Activated naive CD4-positive, alpha-beta T cell treated with anti-CD3 and anti-CD28 coated beads, Interleukin-2, amount 50 U/mL, for 16 hours (primary cell): Measurements from ENCODE around the gene SPRR3.

Experiments
- DNase-seq: peaks from one replicate; pipeline ENCODE4 v3.0.0-alpha.2; 2020

Gene SPRR3, protein sequence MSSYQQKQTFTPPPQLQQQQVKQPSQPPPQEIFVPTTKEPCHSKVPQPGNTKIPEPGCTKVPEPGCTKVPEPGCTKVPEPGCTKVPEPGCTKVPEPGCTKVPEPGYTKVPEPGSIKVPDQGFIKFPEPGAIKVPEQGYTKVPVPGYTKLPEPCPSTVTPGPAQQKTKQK

DNA sequence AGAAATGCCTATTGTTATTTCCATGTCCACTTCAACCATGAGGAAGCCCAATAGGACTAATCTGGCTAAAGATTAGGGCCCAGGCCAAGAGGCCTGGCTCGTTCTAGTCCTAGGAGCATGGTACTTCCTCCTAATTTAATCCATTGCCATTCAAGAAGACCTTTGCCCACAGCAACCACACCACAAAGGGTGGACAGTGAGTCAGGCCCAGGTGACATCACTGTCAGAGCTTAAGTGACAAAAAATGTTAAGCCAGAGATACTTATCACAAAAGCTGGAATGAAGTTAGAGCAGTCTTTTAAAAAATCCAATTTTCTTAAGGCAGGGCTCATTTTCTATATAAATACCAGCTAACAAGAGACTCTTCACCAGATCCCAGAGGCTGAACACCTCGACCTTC, at the start of gene SPRR3:
TSS of gene SPRR3 (plus strand) at position 368 of the 400 bp plus-strand sequence. CDS start 1,272 bp downstream, outside the sequence.
- no peak for DNase-seq

DNA sequence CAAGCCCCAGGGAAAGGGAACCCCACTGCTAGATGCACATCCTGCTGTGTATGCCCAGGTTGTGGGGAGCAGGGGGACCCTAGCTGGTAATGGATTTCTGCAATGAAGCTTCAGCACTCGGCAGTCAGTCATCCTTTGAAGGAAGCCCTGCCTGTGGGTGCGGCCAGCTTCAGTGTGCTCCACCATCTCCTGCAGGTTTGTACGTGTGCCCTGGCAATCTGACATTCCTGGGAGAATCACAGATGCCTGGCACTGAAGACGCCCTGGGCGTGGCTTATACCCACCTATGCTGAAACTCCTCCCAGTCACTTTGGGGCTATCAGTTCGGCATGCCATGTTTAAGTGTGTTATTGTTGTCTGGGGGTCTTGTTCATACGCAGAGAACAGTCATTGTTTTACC, 47.8 kb upstream of the SPRR3 start:
- no peak for DNase-seq

DNA sequence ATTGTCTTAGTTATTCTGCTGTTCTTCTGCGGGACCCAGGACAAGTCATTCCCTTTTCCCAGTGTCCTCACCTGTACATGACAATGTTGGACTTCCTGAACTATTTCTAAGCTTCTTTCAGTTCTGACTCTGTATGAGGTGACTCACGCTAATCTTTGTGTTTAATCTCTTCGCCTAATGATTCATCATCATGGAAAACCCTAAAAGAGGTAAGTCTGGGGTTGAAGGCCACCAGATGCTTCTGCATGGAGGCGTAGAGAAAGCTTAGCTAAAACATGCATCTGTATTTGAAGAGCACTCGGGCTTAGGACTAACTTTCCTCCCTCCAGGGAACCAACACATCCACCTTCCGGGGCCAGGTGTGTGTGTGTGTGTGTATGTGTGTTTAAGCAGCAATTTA, 47.1 kb upstream of the SPRR3 start:
- no peak for DNase-seq

DNA sequence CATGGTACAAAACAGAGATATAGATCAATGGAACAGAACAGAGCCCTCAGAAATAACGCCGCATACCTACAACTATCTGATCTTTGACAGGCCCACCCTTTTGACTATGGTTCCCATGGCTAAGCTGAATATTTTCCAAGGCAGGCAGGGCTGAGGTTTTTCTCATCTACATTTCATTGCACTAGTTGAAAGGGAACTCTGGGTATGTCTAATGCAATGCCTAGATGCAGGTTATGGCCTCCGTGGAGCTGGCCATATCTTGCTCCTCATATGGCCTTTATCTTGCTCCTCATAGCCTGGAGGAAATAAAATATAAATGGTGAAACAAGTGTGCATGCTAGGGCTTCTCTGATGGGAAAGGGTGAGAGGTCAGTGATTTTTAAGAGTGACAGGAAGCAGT, 44.0 kb upstream of the SPRR3 start:
- no peak for DNase-seq

DNA sequence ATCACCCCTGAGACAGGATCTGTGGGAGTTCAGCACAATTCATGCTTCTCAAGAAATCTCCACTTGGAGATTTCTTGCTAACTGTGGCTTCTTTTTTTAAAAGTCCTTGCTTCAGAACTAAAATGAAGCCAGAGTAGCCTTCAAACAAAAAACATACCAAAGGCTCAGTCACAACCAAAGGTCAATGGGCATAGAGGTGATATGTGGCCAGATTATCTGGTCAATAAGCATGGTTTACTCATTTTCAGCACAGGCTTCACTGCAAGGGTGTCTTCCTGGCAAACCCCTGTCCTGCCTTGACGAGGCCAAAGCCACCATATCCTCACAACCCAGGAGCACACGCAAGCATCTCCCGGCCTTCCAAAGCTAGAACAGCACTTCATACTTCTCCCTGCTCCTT, 42.3 kb upstream of the SPRR3 start:
- no peak for DNase-seq

DNA sequence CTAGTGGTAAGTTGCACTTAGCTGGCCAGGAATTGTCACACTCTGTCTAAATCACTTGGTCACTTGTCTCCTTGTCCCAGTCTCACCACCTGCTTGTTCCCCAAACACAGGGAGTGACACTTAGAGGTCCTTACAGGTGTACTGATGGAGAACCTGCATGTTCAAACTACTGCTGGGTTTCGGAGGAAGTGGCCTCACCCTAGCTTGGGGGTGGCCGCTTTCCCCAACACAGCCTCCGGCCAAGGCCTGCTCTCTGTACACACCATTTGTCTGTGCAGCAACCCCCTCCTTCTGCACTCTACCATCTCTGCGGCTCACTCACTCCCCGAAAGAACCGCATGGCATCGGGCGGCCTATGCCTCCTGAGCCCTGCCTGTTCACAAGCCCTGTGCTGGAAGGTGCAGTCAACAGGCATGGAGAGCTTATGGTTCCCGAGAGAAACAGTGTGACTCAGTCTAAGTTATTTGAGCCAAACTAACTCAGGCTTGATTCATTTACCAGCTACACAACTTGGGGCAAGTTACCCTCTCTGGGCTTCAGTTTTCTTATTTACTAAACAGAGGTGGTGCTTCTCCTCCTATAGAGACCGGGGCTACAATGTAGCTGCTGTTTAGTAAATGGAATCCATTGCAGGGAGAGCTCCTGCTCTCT, 41.6 kb upstream of the SPRR3 start:
- no peak for DNase-seq

DNA sequence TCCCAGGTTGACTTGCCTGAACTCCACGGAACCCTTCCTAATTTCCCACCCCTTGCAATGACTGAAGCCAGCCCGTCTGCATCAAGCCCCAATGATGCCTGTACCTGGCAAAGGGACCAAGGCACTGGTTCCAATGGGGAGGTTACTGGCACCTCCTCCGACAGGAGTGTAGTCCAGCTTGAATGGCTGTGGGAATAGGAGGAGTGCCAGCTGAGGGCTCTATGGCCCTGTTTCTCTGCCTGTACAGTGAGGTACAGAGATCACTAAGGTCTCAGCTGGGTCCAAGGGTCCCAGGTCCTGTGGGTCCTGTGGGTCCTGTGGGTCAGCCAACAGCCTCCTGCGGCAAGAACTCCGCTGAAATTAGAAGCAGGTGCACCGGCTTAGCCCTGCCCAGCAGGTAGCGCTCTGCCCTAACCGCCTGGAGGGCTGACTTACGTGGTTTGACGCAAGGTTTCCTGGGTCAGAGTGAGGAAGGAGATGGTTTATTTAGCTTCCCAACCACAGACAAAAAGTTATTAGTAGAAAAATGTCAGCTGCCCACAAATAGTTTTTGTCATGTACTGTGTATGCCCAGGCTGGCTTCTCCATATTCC, 41.0 kb upstream of the SPRR3 start:
- no peak for DNase-seq

DNA sequence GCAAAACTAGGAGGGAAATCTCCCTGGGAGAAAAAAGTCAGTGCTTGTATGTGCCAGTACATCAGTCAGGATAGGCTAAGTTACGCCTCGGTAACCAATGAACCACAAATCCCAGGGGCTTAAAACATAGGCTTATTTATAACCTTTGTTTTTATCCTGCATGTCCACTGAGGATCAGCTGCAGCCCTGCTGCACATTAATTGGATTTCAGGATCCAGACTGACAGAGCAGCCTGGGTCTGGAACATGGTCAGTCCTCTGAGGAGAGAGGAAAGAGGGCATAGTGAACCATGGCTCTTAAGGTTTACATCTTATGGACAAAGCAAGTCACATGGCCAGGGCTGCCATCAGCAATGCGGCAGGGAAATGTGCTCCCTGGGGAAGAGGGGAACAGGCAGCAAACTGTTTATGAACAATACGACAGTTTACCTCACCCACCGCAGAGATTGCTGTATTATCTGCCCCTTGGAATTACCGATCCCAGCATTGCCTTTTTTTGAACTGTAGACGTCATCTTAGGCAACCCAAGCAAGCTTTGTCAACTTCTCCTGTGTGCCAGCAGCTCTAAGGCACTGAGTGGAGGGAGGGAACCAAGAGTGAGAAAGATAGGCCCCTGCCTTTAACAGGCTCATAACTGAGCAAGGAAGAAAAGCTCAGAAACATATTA, 40.2 kb upstream of the SPRR3 start:
- no peak for DNase-seq

DNA sequence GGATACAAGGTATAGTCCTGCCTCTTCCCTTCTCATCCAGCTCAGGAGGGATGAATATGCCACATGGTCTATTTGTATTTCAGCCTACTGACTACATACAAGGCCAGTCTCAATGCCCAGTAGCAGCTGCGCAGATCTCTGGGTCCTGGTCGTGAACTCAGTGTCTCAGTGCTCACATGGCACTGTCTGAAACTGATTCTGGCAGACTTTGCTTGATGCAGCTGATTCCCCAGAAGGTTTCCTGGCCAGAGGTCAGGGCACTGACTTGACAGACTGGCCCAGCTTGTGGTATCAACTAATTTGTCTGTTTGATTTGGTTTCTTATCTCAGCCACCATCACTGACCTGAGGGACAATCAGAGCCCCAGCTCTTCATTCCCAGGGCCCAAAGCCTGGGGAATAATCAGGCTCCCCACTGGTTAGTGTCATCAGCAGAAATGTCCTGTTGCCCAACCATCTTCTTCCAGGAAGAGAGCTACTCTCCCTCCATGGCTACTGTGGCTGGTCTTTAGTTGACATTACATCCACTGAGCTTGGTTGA, 38.6 kb upstream of the SPRR3 start:
- DNase-seq = no peak

DNA sequence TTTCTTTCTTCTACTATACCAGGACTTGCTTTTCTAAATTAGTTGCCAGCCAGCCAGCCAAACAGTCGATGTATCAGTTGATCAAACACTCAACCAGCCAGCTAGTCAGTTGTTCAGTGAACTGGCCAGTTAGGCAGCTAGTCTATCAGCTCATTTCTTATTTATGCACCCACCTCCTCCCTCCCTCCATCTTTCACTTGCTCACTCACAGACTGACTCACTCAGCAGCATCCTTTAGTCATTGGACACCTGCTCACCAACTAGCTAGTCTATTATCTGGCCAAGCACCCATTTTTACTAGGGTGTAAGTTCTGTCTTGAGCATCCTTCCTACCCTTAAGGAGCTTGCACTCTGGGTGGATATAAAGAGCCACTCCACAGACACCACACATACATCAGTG, 37.0 kb upstream of the SPRR3 start:
- no peak for DNase-seq

DNA sequence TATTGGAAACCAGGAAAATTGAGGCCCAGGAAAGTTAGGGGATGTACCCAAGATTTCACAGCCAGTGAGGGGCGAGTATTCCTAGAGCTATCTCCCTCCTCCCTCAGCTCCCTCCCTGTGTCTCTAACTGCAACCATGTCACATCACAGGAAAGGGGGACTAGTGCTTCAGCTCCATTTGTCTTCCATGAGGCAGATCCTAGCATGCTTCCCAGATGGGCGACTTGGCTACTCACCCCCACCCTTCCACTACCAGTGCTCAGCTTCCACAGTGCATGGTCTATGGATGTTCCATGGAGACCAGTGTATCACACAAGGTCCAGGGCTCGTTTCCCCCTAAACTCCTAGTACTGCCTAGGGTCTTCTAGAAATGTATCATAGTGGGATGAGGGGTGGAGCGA, 35.7 kb upstream of the SPRR3 start:
- DNase-seq = no peak

DNA sequence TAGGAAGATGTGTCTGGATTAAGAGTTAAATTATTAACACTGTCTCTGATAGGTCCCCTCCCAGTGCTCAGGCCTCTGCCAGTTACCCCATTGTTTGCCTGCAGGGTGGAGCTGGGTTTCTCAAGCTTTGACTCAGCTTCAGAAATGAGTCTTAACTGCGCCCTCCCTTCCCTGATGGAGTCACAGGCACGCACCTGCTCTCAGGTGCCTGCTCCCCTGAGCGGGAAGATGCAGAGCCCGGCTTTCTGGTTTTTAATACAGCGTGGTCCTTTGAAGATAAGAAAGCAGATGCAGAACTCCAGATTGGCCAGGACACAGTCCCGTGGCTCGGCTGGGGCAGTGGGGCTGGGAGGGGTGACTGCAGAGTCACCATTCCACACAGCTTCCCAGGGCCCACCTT, 34.3 kb upstream of the SPRR3 start:
- no peak for DNase-seq

DNA sequence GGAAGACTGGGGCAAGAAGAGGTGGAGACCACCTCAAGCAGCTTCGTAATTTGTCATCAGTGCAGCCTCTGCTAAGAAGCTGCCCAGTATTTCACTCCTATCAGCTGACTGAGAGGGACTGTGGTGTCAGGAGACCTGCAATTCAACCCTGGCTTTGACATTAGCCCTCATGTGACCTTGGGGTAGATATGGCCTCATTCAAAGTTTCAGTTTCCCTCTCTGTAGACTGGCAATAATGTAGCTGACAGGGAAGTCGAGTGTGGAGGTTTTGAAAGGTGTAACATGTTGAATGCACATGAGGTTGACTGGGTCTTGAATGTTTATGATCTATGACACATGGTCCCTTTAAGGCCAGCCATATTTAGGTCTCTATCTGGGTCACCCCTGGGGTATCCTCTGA, 33.3 kb upstream of the SPRR3 start:
- DNase-seq = no peak

DNA sequence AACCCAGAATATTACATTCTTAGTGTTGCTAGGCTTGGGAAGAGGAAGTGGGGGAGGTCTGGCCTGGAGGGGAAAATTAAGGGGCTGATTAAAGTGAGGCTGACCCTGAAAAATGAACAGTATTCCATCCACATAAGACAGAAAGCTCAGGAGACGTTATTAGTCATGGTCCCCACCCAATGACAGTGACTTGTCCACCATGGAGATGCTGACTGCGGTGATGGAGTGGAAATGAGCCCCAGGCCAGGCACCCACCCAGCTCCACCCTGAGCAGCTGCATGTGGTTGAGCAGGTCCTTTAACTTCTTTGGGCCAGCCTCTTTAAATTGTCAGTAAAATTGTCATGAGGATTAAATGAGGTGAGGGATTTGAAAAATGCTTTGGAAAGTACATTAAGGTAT, 32.5 kb upstream of the SPRR3 start:
- DNase-seq = no peak

DNA sequence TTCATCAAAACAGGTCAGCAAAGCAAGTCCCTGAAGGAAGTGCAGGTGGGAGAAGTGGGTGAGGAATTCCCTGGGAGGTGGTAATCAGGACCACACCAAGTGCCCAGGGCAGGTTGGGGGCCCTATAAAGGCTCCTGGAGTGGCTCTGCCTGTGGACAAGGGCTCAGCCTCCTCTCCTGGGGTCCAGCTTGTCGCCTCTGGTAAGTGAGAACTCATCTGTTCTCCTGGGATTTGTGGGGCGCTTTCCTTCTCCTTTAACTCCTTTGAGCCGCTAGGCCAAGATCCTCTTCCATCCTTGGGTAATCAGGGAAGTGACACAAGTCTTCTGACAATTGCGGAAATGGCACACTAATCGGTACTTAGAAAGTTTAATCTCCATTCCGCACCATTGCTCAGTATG, 31.1 kb upstream of the SPRR3 start, which contains the start of gene SPRR4:
TSS of gene SPRR4 (plus strand) at position 154 of the 400 bp plus-strand sequence. CDS start 1,243 bp downstream, outside the sequence.
- no peak for DNase-seq

DNA sequence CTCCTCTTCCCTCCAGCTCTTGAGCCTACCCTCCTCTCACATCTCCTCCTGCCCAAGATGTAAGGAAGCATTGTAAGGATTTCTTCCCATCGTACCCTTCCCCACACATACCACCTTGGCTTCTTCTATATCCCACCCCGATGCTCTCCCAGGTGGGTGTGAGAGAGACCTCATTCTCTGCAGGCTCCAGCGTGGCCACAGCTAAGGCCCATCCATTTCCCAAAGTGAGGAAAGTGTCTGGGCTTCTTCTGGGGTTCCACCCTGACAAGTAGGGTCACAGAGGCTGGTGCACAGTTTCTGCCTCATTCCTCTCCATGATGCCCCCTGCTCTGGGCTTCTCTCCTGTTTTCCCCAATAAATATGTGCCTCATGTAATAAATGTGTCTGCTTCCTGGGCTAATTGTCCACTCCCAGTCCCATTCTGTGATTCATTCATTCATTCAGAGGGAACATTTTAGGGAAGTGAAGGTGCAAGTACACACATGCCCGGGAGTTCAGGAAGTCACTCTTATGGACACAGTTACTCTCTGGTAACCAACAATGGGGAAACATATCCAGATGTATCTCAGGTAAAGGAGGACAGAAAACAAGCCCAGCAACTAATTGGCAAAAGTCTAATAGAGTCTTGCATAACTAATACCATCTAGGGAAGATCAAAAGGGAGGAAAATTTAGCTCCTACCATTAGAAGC, 29.2 kb upstream of the SPRR3 start:
- DNase-seq = no peak

DNA sequence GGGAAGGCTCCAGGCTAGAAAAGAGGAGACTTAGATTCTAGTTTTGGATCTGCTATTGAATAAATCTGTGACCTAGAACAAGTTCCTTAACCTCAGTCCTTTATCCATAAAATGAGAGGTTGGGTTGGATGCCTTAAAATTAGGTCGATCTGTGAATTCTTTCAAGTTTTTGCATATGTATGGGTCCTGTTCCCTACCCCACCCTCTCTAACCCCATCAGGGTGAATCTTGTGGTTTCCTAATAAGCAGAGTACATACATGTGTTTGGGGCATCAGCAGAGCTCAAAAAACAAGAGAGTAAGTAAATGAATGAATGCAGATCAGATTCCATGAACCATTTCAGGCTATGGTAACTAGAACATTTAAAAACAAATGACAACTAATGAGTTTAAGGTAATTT, 24.9 kb upstream of the SPRR3 start:
- no peak for DNase-seq

DNA sequence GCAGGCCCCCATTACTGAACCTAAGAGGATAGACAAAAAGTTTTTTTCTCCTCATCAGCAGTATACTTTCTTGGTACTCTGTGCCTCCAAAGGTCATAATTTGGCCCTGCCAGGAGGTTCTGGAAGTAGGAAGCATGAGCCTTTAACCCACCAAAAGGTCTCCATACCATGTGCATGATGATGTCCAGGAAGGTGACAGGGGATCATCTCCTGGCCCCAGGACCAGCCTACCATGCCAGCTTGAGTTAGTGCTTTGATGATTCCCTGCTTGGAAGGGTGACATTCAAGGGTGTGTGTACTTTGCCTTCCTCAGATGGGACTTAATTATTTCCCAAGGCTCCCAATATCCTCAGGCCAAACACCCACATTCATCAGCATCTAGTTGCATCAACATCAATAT, 23.9 kb upstream of the SPRR3 start:
- no peak for DNase-seq

DNA sequence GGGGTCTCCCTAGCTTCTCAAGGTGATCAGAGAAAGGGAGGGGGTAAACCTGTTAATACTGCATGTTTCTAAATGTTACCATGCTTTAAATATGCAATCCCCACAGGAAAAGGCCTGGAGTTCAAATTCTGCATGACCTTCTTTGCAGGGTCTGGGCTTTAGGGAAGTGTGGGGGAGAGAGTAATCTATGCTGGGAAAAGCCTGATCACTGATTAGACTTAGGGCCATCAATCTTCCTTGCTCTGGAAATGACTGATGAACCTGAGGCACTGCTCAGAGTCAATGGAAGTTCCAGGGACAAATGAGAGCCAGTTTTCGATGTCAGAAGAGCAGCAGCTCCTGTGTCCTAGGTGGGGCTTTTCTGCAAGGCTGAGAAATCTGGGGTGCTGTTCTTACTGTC, 20.9 kb upstream of the SPRR3 start:
- no peak for DNase-seq

DNA sequence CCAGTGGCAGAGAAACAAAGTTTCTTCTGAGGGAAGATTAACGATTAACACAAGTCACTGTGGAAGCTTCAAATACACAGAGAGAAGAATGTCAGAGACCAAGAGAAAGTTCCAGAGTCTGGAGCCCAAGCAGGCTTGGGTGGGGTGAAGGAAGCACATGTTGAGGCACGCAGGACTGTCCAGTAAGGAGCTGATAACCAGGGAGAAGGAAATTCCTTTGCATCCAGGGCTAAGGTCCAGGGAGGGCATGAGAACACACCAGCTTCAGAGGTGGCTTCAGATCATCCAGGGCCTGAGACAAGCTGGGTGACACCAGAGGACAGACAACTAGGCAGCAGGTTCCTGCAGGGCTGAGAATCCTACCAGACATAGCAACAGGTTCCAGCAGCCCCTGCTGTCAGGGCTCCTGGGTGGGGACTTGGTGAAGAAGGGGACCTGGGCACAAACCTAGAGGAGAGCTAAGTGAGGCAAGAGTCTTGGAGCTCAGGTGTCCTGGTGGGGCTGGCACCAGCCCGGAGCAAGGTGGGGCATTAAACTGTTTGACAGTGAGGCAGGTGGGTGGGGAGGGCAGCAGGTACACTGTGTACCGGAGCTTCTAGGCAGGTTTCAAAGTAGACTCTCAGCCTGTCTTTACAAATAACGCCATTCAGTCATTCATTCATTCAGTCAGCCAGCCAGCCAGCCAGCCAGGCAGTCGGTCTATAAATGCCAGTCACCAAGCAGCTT, 20.2 kb upstream of the SPRR3 start:
- DNase-seq = no peak

DNA sequence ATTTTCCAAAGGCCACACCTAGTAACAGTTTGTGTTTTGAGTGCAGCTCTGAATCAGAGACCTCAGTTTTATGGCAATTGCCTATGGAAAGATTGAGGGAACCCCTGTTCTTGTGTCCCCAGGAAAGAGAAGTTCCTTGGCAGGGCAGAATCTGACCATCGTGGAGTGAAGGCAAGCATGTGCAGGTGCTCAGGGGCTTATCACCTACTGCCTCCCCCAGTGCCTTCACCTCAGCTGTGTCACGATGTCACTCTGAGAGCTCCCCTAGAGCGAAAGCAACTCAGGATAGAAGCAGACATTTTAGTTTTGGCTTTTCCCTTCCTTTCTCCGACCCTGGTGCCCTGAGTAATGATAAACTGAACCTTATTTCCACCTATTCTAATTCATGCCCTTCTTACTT, 19.5 kb upstream of the SPRR3 start:
- no peak for DNase-seq

DNA sequence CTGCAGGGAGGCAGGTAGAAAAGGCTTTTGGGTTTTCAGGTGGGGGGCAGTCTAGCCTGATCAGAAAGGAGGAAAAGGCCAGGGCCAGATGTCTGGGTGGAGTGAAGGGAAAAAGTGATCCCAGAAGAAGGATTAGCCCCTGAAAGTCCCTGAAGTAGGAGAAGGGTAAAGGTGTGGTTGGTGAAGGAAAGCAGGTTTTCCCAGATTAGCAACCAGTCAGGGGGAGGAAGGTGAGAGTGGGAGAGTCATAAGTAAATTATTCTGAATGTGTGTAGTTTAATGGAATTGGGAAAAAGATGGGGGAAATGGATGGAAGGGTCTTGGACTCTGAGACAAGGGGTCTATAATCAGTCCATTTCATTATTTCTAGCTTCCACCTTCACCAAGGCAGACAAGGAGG, 18.3 kb upstream of the SPRR3 start:
- DNase-seq = no peak

DNA sequence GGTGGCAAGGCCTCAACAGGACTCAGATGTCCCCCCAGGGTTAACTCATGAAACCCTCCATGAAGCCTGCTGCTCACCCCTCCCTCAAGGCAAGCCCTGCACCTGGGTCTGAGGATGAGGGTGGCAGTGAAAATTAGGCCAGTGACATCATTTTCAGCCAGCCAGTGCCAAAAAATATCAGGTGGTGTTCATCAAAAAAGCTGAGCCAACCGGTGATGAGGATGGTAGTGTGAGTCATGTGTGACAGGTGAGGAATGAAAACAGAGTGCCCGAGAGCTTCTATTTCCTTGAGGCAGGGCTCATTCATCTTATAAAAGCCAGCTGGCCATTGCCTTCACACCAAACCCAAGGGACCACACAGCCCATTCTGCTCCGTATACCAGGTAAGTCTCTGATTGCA, 17.8 kb upstream of the SPRR3 start, which contains the start of gene SPRR1A:
TSS of gene SPRR1A (plus strand) at position 339 of the 400 bp plus-strand sequence. CDS start 1,150 bp downstream, outside the sequence.
- no peak for DNase-seq
